Measurements from ENCODE around the gene GABRB3. TPM values are rescaled to one million over a fixed set of nuclear protein-coding genes. Genes with fewer than 3 reads are reported as not detected.

Gene GABRB3
- 89.0 and 94.5 TPM in 2 replicates for total RNA-seq (2014; rRNA removed; shearing (Covaris generic))

- Histone ChIP-seq H3K36me3 (replicated peaks; ENCODE audit: control insufficient read depth, insufficient read depth, low read length) (no peaks in the 10 kb centered on the region), H3K4me3 (ENCODE audit: insufficient read depth, low read depth, low read length) (peak within 1 kb of the TSS; percentile 74), H3K27me3 (ENCODE audit: control insufficient read depth, insufficient read depth, low read length) (no peaks in the 10 kb centered on the region)
- DNase-seq = peak; percentile 64
These were observed at the start of gene GABRB3 for GRCh38 chr15:26772154-26773066. Gene GABRB3 (minus strand): TSS chr15:26773066.

DNA sequence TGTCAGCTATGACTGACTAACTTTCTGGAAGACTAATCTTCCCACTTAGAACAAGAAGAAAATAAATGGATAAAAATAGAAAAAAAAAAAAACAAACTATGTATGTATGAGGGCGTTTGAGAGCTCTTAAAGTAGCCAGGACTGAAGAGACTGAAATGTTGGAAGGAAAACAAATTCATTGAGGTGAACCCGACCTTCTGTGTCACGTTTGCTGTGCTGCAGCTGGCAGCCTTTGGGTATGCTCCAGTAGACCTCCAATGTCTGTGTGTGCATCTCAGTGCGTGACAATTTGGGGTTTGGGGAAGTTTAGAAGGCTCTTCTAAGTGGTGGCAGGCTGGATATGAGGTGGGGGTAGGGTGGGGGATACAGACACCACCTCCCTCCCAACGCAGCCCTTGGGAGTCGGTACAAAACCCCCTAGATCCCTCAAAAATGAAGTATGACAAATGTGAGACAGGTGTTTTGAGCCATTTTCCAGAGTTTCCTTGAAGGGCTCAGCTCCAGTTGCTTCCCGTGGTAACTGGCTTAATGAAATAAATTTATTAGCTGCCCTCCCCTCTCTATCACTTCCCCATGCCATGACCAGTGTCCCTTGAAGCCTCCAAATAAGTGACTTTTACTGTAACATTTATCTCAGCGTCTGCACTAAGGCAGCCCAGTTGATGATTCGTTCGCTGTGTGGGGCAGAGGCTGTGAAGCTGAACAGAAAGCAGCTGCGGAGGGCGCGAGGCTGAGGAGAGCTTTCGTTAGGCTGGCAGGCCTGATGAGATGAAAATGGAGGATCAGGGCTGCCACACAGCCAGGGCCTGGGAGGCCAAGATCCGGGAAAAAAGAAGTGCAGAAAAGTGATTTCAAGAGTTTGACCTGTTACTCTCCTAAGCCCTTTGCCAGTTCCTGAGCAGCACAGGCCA lies 34.9 kb upstream of the GABRB3 start:
- Histone ChIP-seq H3K4me3 (ENCODE audit: insufficient read depth, low read depth, low read length) (no peak overlapping the region), H3K27me3 (ENCODE audit: control insufficient read depth, insufficient read depth, low read length) (no peaks in the 10 kb centered on the region), H3K36me3 (replicated peaks; ENCODE audit: control insufficient read depth, insufficient read depth, low read length) (no peaks in the 10 kb centered on the region)
- DNase-seq = no peak

- no peaks in the 10 kb centered on the region for H3K36me3 ChIP-seq (replicated peaks; ENCODE audit: control insufficient read depth, insufficient read depth, low read length)
- H3K4me3 ChIP-seq (ENCODE audit: insufficient read depth, low read depth, low read length) = no peak overlapping the region
- no peaks in the 10 kb centered on the region for H3K27me3 ChIP-seq (ENCODE audit: control insufficient read depth, insufficient read depth, low read length)
- DNase-seq = no peak
These were observed 33.7 kb upstream of the GABRB3 start for GRCh38 chr15:26806574-26806973.

- no peak for DNase-seq
- no peaks in the 10 kb centered on the region for H3K27me3 ChIP-seq (ENCODE audit: control insufficient read depth, insufficient read depth, low read length)
- H3K36me3 ChIP-seq (replicated peaks; ENCODE audit: control insufficient read depth, insufficient read depth, low read length) = no peaks in the 10 kb centered on the region
These were observed 33.3 kb upstream of the GABRB3 start for GRCh38 chr15:26806151-26806550.

DNA sequence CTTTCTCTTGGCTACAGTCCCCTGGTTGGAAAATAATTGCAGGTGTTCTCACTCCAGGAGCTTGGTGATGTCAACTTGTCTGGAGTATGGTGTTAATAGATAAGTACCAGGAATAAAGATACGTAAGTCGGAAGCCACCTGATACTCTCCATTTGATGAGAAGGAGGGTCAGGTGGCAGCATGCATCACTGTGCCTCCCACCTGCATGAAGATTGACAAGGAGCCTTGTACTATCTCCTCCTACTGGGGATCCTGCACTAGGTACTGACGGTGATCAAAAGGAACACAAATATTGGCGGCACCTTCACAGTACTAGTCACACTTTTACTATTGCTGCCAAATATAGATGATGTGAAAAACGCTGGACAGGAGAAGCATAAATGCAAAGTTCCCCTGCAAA lies 32.6 kb upstream of the GABRB3 start:
- Histone ChIP-seq H3K36me3 (replicated peaks; ENCODE audit: control insufficient read depth, insufficient read depth, low read length) (no peaks in the 10 kb centered on the region), H3K4me3 (ENCODE audit: insufficient read depth, low read depth, low read length) (no peak overlapping the region), H3K27me3 (ENCODE audit: control insufficient read depth, insufficient read depth, low read length) (no peaks in the 10 kb centered on the region)
- DNase-seq = no peak

More at GRCh38 chr15:26806151-26806550, 33.3 kb upstream of the GABRB3 start:
- no peak overlapping the region for H3K4me3 ChIP-seq (ENCODE audit: insufficient read depth, low read depth, low read length)

DNA sequence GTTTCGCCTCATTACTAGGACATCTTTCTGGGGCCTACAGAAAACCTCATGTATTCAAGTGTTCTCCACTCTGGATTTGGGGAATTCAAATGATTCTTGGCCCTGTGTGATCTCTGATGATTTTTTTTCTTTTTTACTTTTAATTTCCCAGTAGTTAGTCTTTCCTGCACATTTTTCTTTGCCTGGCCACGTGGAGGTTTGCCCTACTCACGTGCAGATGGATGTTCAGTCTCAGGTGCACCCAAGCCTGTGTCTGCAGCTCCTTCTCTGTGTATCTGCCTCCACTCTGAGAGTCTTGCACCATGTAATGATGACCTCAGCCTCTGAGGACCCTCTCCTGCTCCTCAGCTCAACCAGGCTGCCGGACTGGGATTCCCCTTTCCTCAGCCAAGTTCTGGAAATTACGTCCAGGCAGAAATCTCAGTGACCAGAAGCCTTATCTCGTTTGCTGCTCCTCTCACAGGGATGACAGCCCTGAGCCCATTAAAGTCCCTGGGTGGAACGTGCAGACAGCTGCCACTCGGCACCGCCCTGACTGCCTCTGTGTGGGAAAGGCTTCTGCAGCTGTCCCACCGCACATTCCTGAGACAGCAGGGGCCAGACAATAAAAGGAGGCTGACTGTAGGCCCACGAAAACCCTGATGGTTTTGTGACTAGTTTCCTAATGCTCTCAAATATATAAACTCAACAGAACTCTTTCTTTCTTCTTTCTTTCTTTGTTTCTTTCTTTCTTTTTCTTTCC lies 31.4 kb upstream of the GABRB3 start:
- Histone ChIP-seq H3K36me3 (replicated peaks; ENCODE audit: control insufficient read depth, insufficient read depth, low read length) (no peaks in the 10 kb centered on the region), H3K4me3 (ENCODE audit: insufficient read depth, low read depth, low read length) (no peak overlapping the region), H3K27me3 (ENCODE audit: control insufficient read depth, insufficient read depth, low read length) (no peaks in the 10 kb centered on the region)
- DNase-seq = no peak

GRCh38 chr15:26790118-26790517 lies 17.3 kb upstream of the GABRB3 start:
- DNase-seq = no peak
- H3K27me3 ChIP-seq (ENCODE audit: control insufficient read depth, insufficient read depth, low read length) = no peaks in the 10 kb centered on the region

DNA sequence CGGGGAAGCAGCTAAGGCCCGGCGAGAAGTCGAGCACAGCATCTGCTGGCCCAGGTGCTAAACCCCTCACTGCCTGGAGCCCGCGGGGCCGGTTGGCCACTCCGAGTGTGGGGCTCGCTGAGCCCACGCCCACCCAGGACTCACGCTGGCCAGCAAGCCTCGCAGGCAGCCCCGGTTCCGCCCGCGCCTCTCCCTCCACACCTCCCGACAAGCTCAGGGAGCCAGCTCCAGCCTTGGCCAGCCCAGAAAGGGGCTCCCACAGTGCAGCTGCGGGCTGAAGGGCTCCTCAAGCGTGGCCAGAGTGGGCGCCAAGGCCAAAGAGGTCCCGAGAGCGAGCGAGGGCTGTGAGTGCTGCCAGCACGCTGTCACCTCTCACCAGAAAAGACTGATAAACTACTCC lies 8.9 kb upstream of the GABRB3 start:
- DNase-seq = no peak
- Histone ChIP-seq H3K4me3 (ENCODE audit: insufficient read depth, low read depth, low read length) (no peak overlapping the region), H3K27me3 (ENCODE audit: control insufficient read depth, insufficient read depth, low read length) (no peaks in the 10 kb centered on the region)

More at GRCh38 chr15:26790118-26790517, 17.3 kb upstream of the GABRB3 start:
- H3K36me3 ChIP-seq (replicated peaks; ENCODE audit: control insufficient read depth, insufficient read depth, low read length) = no peaks in the 10 kb centered on the region
- H3K4me3 ChIP-seq (ENCODE audit: insufficient read depth, low read depth, low read length) = no peak overlapping the region

DNA sequence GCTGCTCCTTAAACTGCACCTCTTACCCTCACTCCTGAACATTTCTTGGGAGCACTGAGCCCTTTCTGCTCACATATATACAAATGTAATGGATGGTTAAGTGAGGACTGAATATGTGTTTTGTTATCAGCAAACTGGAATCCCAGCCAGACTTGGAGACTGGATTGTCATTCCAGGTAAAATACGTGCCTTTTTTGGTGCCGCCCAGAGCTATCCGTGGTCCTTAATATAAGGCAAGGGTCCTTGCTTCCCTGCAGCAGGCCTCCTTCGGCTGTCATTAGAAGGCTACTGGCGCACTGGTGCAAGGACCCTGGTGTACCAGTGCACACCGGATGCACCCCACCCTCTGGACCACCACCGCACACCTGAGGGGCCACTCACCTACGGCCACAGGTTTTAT lies 1.1 kb upstream of the GABRB3 start:
- DNase-seq = peak; percentile 67
- Histone ChIP-seq H3K36me3 (replicated peaks; ENCODE audit: control insufficient read depth, insufficient read depth, low read length) (no peaks in the 10 kb centered on the region), H3K27me3 (ENCODE audit: control insufficient read depth, insufficient read depth, low read length) (no peaks in the 10 kb centered on the region), H3K4me3 (ENCODE audit: insufficient read depth, low read depth, low read length) (peak overlapping the region; percentile 72)

More for the DNA sequence above, 8.9 kb upstream of the GABRB3 start:
- no peaks in the 10 kb centered on the region for H3K36me3 ChIP-seq (replicated peaks; ENCODE audit: control insufficient read depth, insufficient read depth, low read length)

GRCh38 chr15:26773067-26773877 lies 406 bp upstream of the GABRB3 start:
- DNase-seq = peak; percentile 94
- H3K27me3 ChIP-seq (ENCODE audit: control insufficient read depth, insufficient read depth, low read length) = no peaks in the 10 kb centered on the region

GRCh38 chr15:26771578-26772153 lies 1.2 kb downstream of the GABRB3 start:
- Histone ChIP-seq H3K27me3 (ENCODE audit: control insufficient read depth, insufficient read depth, low read length) (no peaks in the 10 kb centered on the region), H3K36me3 (replicated peaks; ENCODE audit: control insufficient read depth, insufficient read depth, low read length) (no peaks in the 10 kb centered on the region), H3K4me3 (ENCODE audit: insufficient read depth, low read depth, low read length) (peak overlapping the region; percentile 74)
- peak; percentile 87 for DNase-seq

More at GRCh38 chr15:26773067-26773877, 406 bp upstream of the GABRB3 start:
- H3K36me3 ChIP-seq (replicated peaks; ENCODE audit: control insufficient read depth, insufficient read depth, low read length) = no peaks in the 10 kb centered on the region
- H3K4me3 ChIP-seq (ENCODE audit: insufficient read depth, low read depth, low read length) = peak overlapping the region; percentile 74

GRCh38 chr15:26771168-26771567 lies 1.7 kb downstream of the GABRB3 start:
- DNase-seq = peak; percentile 29
- Histone ChIP-seq H3K4me3 (ENCODE audit: insufficient read depth, low read depth, low read length) (peak overlapping the region; percentile 74), H3K27me3 (ENCODE audit: control insufficient read depth, insufficient read depth, low read length) (no peaks in the 10 kb centered on the region), H3K36me3 (replicated peaks; ENCODE audit: control insufficient read depth, insufficient read depth, low read length) (no peaks in the 10 kb centered on the region)

DNA sequence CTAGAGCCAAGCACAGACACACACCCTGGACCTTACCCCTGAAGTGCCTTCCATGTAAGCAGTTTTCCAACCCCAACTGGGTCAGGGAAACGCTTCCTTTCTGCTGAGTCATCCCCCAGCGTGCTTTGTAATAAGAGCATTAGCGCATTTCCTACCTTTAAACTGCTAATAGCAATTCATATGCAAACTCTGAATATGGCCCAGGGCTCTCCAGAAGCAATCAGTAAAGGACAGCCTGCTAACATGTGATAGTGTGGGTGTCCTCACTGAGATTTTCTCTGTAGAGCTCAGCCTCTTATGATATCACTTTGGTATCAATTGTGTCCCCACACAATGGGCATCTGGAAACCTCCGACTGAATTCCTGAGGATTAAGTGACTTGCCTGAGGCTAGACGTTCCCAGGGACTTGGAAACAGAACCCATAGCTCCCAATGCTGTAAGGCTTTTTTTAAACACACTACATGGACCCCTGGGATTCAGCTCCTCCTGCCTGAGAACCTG lies 5.6 kb downstream of the GABRB3 start:
- Histone ChIP-seq H3K4me3 (ENCODE audit: insufficient read depth, low read depth, low read length) (no peak overlapping the region), H3K27me3 (ENCODE audit: control insufficient read depth, insufficient read depth, low read length) (no peaks in the 10 kb centered on the region), H3K36me3 (replicated peaks; ENCODE audit: control insufficient read depth, insufficient read depth, low read length) (no peaks in the 10 kb centered on the region)
- DNase-seq = peak; percentile 56

Data from H7 (cell line).